Measurements from ENCODE around the gene ZGPAT.

ZGPAT gene

GRCh38 chr20:63737945-63738686 lies 30.3 kb downstream of the ZGPAT start:
- no peak for DNase-seq
- intact Hi-C loops (cut with DNase I): no loop called here

GRCh38 chr20:63738687-63739129 lies 30.9 kb downstream of the ZGPAT start:
- intact Hi-C loops (cut with DNase I): no loop called here
- DNase-seq: peak in 20 of 42 donors; percentile 18 to 64 (median 44)

- peak in 41 of 42 donors; percentile 38 to 90 (median 81) for DNase-seq
- intact Hi-C loops (cut with DNase I): loop anchor here (5.0 kb wide), 1 partner anchor 112 kb away; the partner anchor contains the start of gene GMEB2
These were observed 31.6 kb downstream of the ZGPAT start, which contains the start of gene SLC2A4RG for GRCh38 chr20:63739130-63740069. SLC2A4RG (plus strand) TSS chr20:63739776; CDS start chr20:63739913, 137 bp downstream.

GRCh38 chr20:63740070-63740626 lies 32.3 kb downstream of the ZGPAT start:
- intact Hi-C loops (cut with DNase I): loop anchor here (5.0 kb wide), 1 partner anchor 113 kb away; the partner anchor contains the start of gene GMEB2
- peak in 12 of 42 donors; percentile 29 to 55 (median 46) for DNase-seq

GRCh38 chr20:63740627-63741353 lies 33.0 kb downstream of the ZGPAT start:
- DNase-seq: peak; percentile 39 to 90 (median 75)
- intact Hi-C loops (cut with DNase I): loop anchor here (5.0 kb wide), 1 partner anchor 113 kb away; the partner anchor contains the start of gene GMEB2

GRCh38 chr20:63741354-63741675 lies 33.5 kb downstream of the ZGPAT start:
- intact Hi-C loops (cut with DNase I): loop anchor here (5.0 kb wide), 1 partner anchor 114 kb away; the partner anchor contains the start of gene GMEB2
- DNase-seq: no peak

- intact Hi-C loops (cut with DNase I): loop anchor here (5.0 kb wide), 1 partner anchor 115 kb away; the partner anchor contains the start of gene GMEB2
- DNase-seq: no peak
These were observed 34.0 kb downstream of the ZGPAT start for GRCh38 chr20:63741676-63742380.

GRCh38 chr20:63742381-63743024 lies 34.7 kb downstream of the ZGPAT start:
- intact Hi-C loops (cut with DNase I): loop anchor here (5.0 kb wide), 1 partner anchor 115 kb away; the partner anchor contains the start of gene GMEB2
- no peak for DNase-seq

GRCh38 chr20:63743210-63743970 lies 35.6 kb downstream of the ZGPAT start:
- intact Hi-C loops (cut with DNase I): loop anchor here (5.0 kb wide), 1 partner anchor 116 kb away; the partner anchor contains the start of gene GMEB2
- DNase-seq: no peak

GRCh38 chr20:63744158-63744557 lies 36.3 kb downstream of the ZGPAT start:
- intact Hi-C loops (cut with DNase I): loop anchor here (5.0 kb wide), 1 partner anchor 117 kb away; the partner anchor contains the start of gene GMEB2
- DNase-seq: no peak

- no peak for DNase-seq
- intact Hi-C loops (cut with DNase I): loop anchor here (5.0 kb wide), 1 partner anchor 117 kb away; the partner anchor contains the start of gene GMEB2
These were observed 37.0 kb downstream of the ZGPAT start for GRCh38 chr20:63744574-63745423.

- intact Hi-C loops (cut with DNase I): no loop called here
- DNase-seq: no peak
These were observed 37.6 kb downstream of the ZGPAT start for GRCh38 chr20:63745424-63745805.

- intact Hi-C loops (cut with DNase I): no loop called here
- DNase-seq: no peak
These were observed 38.3 kb downstream of the ZGPAT start for GRCh38 chr20:63745961-63746731.

GRCh38 chr20:63746751-63747315 lies 39.0 kb downstream of the ZGPAT start:
- DNase-seq: no peak
- intact Hi-C loops (cut with DNase I): no loop called here
